Measurements from ENCODE around the gene PES1.
"Not testable (repeated sequence)": the region's sequence is repeated elsewhere in the genome, so short reads cannot be mapped to it uniquely, and the experiment has no call there.

PES1 gene

DNA sequence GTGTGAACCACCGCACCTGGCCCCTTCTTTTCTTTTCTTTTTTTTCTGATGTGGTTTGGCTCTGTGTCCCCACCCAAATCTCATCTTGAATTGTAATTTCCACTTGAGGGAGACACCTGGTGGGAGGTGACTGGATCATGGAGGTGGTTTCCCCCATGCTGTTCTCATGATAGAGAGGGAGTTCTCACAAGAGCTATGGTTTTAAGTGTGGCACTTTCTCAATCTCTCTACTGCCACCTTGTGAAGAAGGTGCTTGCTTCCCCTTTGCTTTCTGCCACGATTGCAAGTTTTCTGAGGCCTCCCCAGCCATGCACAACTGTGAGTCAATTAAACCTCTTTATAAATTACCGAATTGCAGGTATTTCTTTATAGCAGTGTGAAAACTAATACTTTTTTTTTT is 10.3 kb upstream of the PES1 start:
- TF ChIP-seq, protein P1, sequence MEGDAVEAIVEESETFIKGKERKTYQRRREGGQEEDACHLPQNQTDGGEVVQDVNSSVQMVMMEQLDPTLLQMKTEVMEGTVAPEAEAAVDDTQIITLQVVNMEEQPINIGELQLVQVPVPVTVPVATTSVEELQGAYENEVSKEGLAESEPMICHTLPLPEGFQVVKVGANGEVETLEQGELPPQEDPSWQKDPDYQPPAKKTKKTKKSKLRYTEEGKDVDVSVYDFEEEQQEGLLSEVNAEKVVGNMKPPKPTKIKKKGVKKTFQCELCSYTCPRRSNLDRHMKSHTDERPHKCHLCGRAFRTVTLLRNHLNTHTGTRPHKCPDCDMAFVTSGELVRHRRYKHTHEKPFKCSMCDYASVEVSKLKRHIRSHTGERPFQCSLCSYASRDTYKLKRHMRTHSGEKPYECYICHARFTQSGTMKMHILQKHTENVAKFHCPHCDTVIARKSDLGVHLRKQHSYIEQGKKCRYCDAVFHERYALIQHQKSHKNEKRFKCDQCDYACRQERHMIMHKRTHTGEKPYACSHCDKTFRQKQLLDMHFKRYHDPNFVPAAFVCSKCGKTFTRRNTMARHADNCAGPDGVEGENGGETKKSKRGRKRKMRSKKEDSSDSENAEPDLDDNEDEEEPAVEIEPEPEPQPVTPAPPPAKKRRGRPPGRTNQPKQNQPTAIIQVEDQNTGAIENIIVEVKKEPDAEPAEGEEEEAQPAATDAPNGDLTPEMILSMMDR (IDR thresholded peaks at IDR 0.05; ENCODE audit: insufficient read depth, low read depth, low read length, missing control alignments): peak; percentile 38
- H3K4me3 ChIP-seq (ENCODE audit: low read depth, low read length): no peak overlapping the region
- DNase-seq (ENCODE audit: low read depth): peak; percentile 65

DNA sequence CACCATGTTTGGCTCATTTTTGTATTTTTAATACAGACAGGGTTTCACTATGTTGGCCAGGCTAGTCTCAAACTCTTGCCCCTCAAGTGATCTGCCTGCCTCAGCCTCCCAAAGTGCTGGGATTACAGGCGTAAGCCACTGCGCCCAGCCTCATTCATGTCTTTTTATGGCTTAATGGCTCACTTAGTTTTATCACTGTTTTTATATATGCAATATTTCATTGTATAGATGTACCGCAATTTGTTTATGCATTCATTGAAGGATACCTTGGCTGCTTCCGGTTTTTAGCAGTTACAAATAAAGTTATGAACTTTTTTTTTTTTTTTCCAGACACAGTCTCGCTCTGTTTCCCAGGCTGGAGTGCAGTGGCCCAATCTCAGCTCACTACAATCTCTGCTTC is 9.8 kb upstream of the PES1 start:
- TF ChIP-seq, protein P1 (IDR thresholded peaks at IDR 0.05; ENCODE audit: insufficient read depth, low read depth, low read length, missing control alignments): no peak
- DNase-seq (ENCODE audit: low read depth): no peak
- no peak overlapping the region for H3K4me3 ChIP-seq (ENCODE audit: low read depth, low read length)

DNA sequence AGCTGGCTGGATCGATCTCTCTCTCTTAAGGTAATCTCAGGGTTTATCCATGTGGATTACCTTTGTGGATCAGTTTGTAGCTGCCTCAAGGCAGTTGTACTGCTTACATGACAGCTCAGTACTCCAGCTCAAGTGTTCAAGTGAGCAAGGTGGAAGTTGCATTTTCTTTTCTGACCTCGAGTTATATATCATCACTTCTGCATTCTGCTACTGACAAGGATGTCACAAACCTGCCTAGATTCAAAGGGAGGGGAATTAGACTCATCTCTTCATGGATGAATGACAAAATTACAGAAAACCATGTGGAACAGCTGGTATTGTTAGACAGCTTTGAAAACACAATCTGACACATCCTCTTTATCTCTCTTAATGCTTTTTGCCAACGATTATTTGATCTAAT is 9.2 kb upstream of the PES1 start:
- DNase-seq (ENCODE audit: low read depth): no peak
- TF ChIP-seq, protein P1 (IDR thresholded peaks at IDR 0.05; ENCODE audit: insufficient read depth, low read depth, low read length, missing control alignments): no peak
- no peak overlapping the region for H3K4me3 ChIP-seq (ENCODE audit: low read depth, low read length)

DNA sequence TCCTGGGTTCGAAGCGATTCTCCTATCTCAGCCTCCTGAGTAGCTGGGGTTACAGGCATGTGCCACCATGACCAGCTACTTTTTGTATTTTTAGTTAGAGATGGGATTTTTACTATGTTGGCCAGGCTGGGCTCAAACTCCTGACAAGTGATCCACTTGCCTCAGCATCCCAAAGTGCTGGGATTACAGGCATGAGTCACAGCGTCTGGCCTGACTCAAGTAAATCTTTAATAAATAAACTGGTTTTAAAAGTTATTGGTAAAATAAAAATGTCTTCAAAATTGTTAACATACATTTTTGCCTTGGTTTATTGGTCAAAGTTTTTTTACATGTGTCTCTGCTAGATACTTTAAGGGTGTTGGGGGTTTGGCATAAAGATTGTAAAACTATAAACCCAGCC is 7.3 kb upstream of the PES1 start:
- TF ChIP-seq, protein P1 (IDR thresholded peaks at IDR 0.05; ENCODE audit: insufficient read depth, low read depth, low read length, missing control alignments): no peak
- H3K4me3 ChIP-seq (ENCODE audit: low read depth, low read length): no peak overlapping the region
- DNase-seq (ENCODE audit: low read depth): no peak

DNA sequence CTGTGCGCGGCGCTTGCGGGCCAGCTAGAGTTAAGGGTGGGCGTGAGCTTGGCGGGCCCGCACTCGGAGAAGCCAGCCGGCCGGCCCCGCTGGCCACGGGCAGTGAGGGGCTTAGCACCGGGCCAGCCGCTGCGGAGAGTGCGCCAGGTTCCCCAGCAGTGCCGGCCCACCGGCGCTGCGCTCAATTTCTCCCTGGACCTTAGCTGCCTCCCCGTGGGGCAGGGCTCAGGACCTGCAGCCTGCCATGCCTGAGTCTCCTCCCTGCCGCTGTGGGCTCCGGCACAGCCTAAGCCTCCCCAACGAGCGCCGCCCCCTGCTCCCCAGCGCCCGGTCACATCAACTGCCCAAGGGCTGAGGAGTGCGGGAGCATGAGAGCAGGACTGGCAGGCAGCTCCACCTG is 5.2 kb upstream of the PES1 start:
- TF ChIP-seq, protein P1 (IDR thresholded peaks at IDR 0.05; ENCODE audit: insufficient read depth, low read depth, low read length, missing control alignments): no peak
- DNase-seq (ENCODE audit: low read depth): no peak
- H3K4me3 ChIP-seq (ENCODE audit: low read depth, low read length): no peak overlapping the region

DNA sequence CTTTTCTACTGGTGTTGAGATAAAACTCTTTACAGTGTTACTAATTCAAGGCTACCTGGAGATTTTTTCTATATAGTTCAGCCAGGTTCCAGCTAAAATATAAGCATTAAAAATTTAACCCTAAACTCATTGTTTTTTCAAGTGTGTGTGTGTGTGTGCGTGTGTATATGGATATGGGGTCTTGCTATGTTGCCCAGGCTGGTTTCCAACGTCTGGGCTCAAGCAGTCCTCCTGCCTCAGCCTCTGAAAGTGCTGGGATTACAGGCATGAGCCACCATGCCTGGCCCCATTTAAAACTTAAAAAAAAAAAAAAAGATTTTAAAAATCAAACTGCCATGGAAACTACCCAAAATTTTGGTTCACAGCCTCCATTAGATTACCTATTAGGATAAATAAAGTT is 4.5 kb upstream of the PES1 start:
- TF ChIP-seq, protein P1 (IDR thresholded peaks at IDR 0.05; ENCODE audit: insufficient read depth, low read depth, low read length, missing control alignments): no peak
- H3K4me3 ChIP-seq (ENCODE audit: low read depth, low read length): no peak overlapping the region
- DNase-seq (ENCODE audit: low read depth): no peak

DNA sequence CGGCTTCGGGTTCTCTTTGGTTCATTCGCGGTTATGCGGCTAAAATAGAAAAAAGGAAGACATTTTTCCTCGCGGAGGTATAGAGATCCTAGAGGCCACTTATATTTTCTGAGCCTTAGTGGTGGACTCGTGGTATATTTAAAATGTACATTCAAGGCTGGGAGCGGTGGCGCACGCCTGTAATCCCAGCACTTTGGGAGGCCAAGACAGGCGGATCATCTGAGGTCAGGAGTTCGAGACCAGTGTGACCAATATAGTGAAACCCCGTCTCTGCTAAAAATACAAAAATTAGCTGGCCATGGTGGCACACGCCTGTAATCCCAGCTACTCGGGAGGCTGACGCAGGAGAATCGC is 627 bp upstream of the PES1 start:
- H3K4me3 ChIP-seq (ENCODE audit: low read depth, low read length); DNase-seq (ENCODE audit: low read depth): not testable (repeated sequence)

DNA sequence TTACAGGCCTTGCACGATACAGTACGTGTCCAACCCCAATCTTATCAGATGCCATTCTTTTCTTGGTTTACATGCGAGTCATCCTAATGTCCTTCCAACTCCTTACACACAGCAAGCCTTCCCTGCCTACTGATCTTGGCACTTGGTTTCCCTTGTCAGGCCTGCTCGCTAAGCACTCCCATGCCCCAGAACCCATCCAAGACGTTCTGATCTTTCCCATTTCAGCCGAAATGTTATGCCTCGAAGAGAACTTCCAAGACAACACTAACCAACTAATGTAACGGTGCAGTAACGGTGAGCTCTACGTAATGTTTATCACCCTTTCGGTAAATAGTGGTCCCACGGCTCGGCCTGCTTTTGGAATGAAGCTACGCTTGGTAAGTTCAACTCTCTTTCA is 521 bp downstream of the PES1 start:
- TF ChIP-seq, protein P1 (IDR thresholded peaks at IDR 0.05; ENCODE audit: insufficient read depth, low read depth, low read length, missing control alignments): no peak
- peak overlapping the region; percentile 73 for H3K4me3 ChIP-seq (ENCODE audit: low read depth, low read length)
- no peak for DNase-seq (ENCODE audit: low read depth)

Measured in GM12865 (cell line).